Measurements from ENCODE around the gene FAM120A.
"Not testable (repeated sequence)": the region's sequence is repeated elsewhere in the genome, so short reads cannot be mapped to it uniquely, and the experiment has no call there.

The FAM120A gene

GRCh38 chr9:93450945-93451815 lies at the start of gene FAM120A:
TSS of gene FAM120A (plus strand) at chr9:93451685. CDS start at chr9:93451916, 231 bp downstream.
- no peak for DNase-seq (ENCODE audit: low read depth, low spot score)

DNA sequence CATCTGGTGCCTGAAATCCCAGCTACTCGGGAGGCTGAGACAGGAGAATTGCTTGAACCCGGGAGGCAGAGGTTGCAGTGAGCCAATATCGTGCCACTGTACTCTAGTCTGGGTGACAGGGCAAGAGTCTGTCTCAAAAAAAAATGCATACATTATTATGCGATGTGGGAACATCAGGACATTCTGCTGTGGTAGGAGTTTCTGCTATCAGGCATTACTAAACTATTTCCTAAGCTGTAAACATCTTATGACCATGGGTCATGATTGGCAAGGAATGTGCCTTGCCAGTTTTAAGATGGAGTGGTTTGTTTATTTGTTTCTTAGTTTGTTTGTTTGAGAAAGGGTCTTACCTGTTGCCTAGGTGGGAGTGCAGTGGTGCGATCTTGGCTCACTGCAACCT lies 45.1 kb upstream of the FAM120A start:
- no peak for DNase-seq (ENCODE audit: low read depth, low spot score)

GRCh38 chr9:93413530-93413929 lies 38.0 kb upstream of the FAM120A start:
- DNase-seq (ENCODE audit: low read depth, low spot score): no peak

DNA sequence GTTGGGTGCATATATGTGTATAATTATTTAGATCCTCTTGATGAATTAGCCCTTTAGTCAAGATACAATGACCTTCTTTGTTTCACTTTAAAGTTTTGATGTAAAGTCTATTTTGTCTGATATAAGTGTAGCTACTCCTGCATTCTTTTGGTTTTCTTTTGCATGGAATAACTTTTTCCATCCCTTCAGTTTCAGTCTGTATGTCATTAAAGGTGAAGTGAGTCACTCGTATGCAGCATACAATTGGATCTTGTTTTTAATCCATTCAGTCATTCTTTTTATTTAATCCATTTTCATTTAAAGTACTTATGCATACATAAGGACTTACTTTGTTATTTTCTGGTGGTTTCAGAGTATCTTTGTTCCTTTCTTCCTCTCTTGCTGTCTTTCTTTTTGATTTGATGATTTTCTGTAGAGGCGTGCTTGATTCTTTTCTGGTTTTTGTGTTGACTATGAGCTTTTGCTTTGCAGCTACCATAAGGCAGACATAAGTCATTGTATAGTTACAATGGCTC lies 36.3 kb upstream of the FAM120A start:
- no peak for DNase-seq (ENCODE audit: low read depth, low spot score)

DNA sequence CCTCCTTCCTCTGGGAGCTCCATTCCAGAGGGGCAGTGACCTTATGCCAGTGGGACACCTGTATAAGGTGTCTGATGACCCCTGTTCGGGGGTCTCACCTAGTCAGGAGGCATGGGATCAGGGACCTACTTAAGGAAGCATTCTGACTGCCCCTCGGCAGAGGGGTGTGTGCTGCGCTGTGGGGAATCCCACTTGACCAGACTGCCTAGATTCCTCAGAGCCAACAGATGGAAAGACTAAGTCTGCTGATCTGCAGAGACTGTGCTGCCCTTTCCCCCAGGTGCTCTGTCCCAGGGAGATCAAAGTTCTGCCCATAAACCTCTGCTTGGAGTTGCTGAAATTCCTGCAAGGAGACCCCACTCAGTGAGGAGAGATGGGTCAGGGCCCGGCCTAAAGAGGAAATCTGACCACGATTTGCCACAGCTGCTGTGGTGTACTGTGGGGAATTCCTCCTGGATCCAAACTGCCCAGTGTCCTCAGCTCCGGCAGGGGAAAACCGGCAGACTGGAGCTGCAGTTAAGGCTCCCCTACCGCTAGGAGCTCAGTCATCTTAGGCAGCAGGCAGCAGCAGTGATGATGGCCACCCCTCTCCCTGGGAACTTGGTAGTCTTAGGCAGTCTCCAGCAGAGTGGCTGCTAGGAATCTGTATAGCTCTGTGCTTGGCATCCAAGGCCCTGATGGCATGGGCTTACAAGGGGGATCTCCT lies 34.8 kb upstream of the FAM120A start:
- no peak for DNase-seq (ENCODE audit: low read depth, low spot score)

DNA sequence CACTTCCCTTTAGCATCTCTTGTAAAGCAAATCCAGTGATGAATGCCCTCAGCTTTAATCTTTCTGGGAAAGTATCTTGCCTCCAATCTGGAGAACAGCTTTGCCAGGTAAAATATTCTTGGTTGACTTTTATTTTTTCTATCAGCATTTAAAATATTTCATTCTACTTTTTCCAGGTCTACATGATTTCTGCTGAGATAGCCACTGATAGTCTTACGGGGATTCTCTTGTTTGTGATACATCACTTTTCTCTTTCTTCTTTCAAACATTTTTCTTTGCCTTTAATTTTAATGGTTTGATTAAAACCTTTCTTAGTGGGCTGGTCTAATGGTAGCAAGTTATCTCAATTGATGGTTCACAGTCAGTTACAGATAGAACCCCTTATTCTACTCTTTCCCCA lies 33.9 kb upstream of the FAM120A start:
- DNase-seq (ENCODE audit: low read depth, low spot score): no peak

- no peak for DNase-seq (ENCODE audit: low read depth, low spot score)
Measured at GRCh38 chr9:93419023-93419422, 32.5 kb upstream of the FAM120A start.

DNA sequence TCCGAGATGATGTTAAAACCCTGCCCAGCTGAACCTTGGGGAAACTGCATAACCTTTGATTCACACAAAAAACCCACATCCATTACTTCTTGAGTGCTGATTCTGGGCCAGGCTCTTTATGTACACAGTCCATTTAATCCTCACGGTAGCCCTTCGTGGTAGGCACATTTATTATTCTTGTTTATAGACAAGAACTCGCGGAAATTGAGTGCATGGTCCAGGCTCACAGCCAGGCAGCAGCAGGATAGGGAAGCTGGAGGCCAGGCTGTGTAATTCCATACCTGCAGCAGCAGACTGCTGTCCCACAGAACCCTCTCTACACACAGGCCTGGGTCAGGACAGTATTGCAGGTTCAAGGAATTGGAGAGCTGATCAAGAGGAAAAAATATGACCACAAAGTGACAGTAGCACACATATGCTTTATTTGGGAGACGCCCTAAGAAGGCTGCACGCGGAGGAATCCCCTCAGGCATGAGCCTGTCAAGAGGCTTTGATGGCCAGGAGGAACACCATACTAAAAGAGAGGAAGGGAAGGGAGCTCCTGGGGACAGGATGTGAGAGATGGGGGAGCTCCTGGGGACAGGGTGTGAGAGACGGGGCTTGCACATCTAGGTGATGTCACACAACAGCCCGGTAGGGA lies 28.4 kb upstream of the FAM120A start:
- DNase-seq (ENCODE audit: low read depth, low spot score): no peak

DNA sequence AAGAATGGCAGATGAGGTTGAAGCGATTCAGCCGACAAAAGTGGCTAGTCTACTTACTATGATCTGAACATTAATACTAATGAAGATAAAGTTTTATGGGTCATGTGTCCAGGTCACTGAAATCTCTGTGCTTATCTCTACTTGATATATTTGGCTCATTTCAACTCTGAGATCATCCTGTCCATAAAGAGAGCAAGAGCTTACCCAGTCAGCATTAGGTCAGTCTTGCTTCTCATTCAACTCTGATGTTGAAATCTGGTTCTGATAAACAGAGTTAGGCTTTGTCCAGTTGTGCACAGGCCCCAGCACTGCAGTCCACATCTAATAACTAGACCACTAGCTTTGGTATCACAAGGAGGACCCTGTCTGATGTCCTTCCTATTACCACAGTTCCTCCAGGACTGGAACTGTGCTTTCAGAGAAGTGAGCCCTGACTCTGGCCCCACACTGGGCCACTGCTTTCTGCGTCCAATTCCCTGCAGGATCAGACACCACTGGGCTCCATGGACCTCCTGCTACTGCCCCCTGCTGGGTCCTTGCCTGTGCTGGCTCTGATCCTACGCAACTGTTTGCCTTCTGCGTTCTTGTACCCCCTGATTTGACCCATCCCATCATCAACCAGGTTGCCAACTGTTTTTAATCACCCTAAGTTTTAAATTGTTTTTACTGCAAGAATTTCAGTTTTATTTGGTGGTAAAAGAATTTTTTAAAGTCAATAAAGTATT lies 23.7 kb upstream of the FAM120A start:
- no peak for DNase-seq (ENCODE audit: low read depth, low spot score)

GRCh38 chr9:93431539-93432105 lies 19.9 kb upstream of the FAM120A start:
- DNase-seq (ENCODE audit: low read depth, low spot score): no peak

GRCh38 chr9:93432964-93433363 lies 18.5 kb upstream of the FAM120A start:
- no peak for DNase-seq (ENCODE audit: low read depth, low spot score)

- no peak for DNase-seq (ENCODE audit: low read depth, low spot score)
Measured at GRCh38 chr9:93434056-93434455, 17.4 kb upstream of the FAM120A start.

DNA sequence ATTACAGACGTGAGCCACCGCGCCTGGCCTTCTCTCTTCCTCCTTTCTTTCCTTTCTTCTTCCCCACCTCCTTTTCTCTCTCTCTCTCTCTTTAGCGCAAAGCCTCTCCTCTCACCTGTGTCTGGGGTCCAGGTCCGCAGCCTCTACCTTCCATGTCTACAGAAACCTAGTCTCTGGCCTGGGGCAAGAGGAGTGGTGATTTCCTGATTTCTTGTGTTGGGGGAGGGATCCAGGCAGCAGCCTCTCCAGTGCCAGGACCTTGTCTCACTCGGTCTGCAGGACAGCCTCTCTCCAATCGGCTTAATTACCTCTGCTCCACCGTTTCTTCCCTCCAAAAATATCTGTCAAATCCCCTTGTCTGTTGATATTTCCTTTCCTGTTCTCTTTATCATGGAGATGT lies 16.1 kb upstream of the FAM120A start:
- DNase-seq (ENCODE audit: low read depth, low spot score): no peak

- no peak for DNase-seq (ENCODE audit: low read depth, low spot score)
Measured at GRCh38 chr9:93436218-93436617, 15.3 kb upstream of the FAM120A start.

GRCh38 chr9:93436655-93437407 lies 14.7 kb upstream of the FAM120A start:
- no peak for DNase-seq (ENCODE audit: low read depth, low spot score)

DNA sequence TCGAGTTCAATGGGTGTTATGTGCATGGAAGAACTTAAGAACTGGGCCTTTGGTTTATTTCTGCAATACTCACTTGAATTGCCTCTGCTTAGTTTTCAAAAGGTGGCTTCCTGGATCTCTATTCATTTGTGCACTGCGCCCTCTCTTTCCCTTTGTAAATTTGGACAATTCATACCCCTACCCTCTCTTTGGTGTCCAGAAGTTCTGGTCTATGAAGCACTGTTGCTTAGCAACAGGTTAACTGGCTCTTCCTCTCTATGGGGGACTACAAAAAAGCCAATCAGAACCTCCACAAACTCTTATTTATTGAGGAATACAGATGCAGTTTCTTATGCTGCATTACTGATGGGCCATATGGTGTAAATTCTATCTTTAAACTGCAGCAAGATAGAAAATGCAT lies 13.5 kb upstream of the FAM120A start:
- DNase-seq (ENCODE audit: low read depth, low spot score): no peak

- not testable (repeated sequence) for DNase-seq (ENCODE audit: low read depth, low spot score)
Measured at GRCh38 chr9:93439301-93439700, 12.2 kb upstream of the FAM120A start.

- DNase-seq (ENCODE audit: low read depth, low spot score): no peak
Measured at GRCh38 chr9:93440896-93441580, 10.4 kb upstream of the FAM120A start.

DNA sequence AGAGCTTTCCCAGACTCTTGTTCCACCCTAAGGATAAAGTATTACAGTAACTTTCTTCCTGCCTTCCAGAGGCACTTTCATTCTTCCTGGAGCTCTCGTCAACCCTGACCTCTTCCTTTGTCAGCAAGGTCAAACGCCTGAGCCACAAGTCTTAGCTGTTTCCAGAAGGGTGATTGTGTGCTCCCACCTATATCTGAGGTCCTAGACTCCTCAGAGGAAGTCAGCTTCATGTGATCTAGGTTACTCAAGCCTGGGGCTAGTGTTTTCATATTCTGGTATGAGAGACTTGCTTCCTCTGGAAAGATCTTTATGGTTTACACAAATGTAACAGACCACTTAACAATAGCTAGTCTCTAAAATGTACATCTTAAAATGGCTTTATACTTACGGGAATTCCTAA lies 5.4 kb upstream of the FAM120A start:
- no peak for DNase-seq (ENCODE audit: low read depth, low spot score)

DNA sequence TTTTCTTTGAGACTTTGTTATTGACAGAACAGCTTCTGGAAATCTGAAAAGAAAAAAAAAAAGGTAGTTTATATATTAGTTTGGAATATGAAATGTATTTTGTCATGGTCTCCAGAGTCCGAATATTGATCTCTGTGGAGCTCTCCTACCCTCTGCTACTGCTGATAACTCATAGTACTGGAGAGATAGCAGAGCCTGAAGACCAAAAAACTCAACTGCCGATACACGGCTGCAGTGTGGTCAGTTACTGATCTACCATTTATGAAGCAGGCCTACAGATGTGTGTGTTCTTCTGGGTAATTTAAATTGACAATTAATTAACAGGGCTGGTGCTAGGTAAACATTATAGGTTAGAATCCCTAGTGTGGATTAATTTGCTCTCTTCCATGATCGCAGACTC lies 3.8 kb upstream of the FAM120A start:
- no peak for DNase-seq (ENCODE audit: low read depth, low spot score)
